Endothelial cell of umbilical vein (primary cell): ENCODE data around the gene ITFG1. TPM values are rescaled to one million over a fixed set of nuclear protein-coding genes. Genes with fewer than 3 reads are reported as not detected.

Experiments used
- BruUV-seq: library from RNA; stranded (reverse); fragments of 400-500 nt; replicated peaks from 2 replicates; lab custom pipeline; 2021; lab: Mats Ljungman, UMichigan
- CTCF ChIA-PET: fragments of 300-600, 350-600 bp; sonication (Branson Sonifier 250); formaldehyde crosslinking; loops from one replicate; lab custom pipeline; 2021; ENCODE audit warnings: antibody characterized with exemption, inconsistent platforms; lab: Charles Lee
- POLR2A ChIA-PET: fragments of 300-600, 350-600 bp; sonication (Branson Sonifier 250); formaldehyde crosslinking; loops from one replicate; lab custom pipeline; 2021; ENCODE audit warnings: antibody characterized with exemption, inconsistent platforms; lab: Charles Lee
- DNase-seq: peaks from one replicate; pipeline ENCODE4 v3.0.0-alpha.2; 2011; ENCODE audit warnings: low read depth, low spot score
- FAIRE-seq: peaks from 2 replicates; lab custom pipeline; 2011; peaks lifted over from hg19 to GRCh38; lab: Jason Lieb, UNC
- H2AFZ ChIP-seq: 2 replicates; pipeline ENCODE4 v1.6.0; 2012; ENCODE audit warnings: low read depth, low read length, control low read depth, inconsistent platforms
- H3K27ac ChIP-seq: 2 replicates; pipeline ENCODE4 v1.5.1; 2011; ENCODE audit warnings: low read depth, mild to moderate bottlenecking, control low read depth, low read length, moderate library complexity; ENCODE audit not compliant: insufficient read depth
- H3K27me3 ChIP-seq, 2 experiments: 2 replicates each; pipeline versions ENCODE4 v1.6.0 to v1.6.1; 2011; ENCODE audit warnings: low read length in 2 of 2, mixed read lengths in 1 of 2; ENCODE audit not compliant: control insufficient read depth in 2 of 2, insufficient read depth in 2 of 2
- H3K36me3 ChIP-seq, 2 experiments: 2 replicates in 1 of 2; 3 replicates in 1 of 2; pipeline ENCODE4 v1.5.1; 2011; ENCODE audit warnings: low read length in 2 of 2, mild to moderate bottlenecking in 1 of 2, moderate library complexity in 1 of 2; ENCODE audit not compliant: control insufficient read depth in 2 of 2, insufficient read depth in 2 of 2; ENCODE audit errors: extremely low read depth in 1 of 2
- H3K4me1 ChIP-seq: 3 replicates; pipeline ENCODE4 v1.5.1; 2011; ENCODE audit warnings: mild to moderate bottlenecking, low read length; ENCODE audit not compliant: control insufficient read depth, insufficient read depth; ENCODE audit errors: extremely low read depth
- H3K4me2 ChIP-seq: 2 replicates; pipeline ENCODE4 v1.6.1; 2011; ENCODE audit warnings: low read length, control low read depth, mixed read lengths; ENCODE audit not compliant: insufficient read depth
- H3K4me3 ChIP-seq, 3 experiments: fragments of 200-600 bp in 1 of 3; sonication (generic), shearing (Covaris generic) in 1 of 3; replicated peaks in 1 of 3; 2 replicates each; pipeline ENCODE4 v1.5.1; 2011 to 2016; ENCODE audit warnings: control low read depth in 3 of 3, low read length in 3 of 3, mild to moderate bottlenecking in 2 of 3, inconsistent platforms in 1 of 3, low read depth in 1 of 3, moderate library complexity in 1 of 3; ENCODE audit not compliant: insufficient read depth in 1 of 3
- H3K79me2 ChIP-seq: 2 replicates; pipeline ENCODE4 v1.6.0; 2012; ENCODE audit warnings: low read length, inconsistent platforms; ENCODE audit not compliant: control insufficient read depth, insufficient read depth
- H3K9ac ChIP-seq: replicated peaks from 2 replicates; pipeline ENCODE3; 2011; ENCODE audit warnings: low read length, control low read depth; ENCODE audit not compliant: insufficient read depth; ENCODE audit errors: extremely low read depth
- H3K9me1 ChIP-seq: replicated peaks from 3 replicates; pipeline ENCODE4 v1.6.0; 2011; ENCODE audit warnings: mild to moderate bottlenecking, low read length; ENCODE audit not compliant: control insufficient read depth, insufficient read depth; ENCODE audit errors: extremely low read depth
- H3K9me3 ChIP-seq: replicated peaks from 2 replicates; pipeline ENCODE4 v1.5.1; 2012; ENCODE audit warnings: low read length, inconsistent platforms; ENCODE audit not compliant: control insufficient read depth, insufficient read depth
- H4K20me1 ChIP-seq: replicated peaks from 2 replicates; pipeline ENCODE3; 2011; ENCODE audit warnings: mild to moderate bottlenecking, low read length; ENCODE audit not compliant: control insufficient read depth, insufficient read depth; ENCODE audit errors: extremely low read depth
- EZH2 ChIP-seq: IDR thresholded peaks from 2 replicates; pipeline ENCODE4 v1.6.1; 2012; ENCODE audit warnings: borderline replicate concordance, low read depth, mild to moderate bottlenecking, moderate library complexity, low read length, inconsistent platforms; ENCODE audit not compliant: severe bottlenecking
- FOS ChIP-seq: IDR thresholded peaks from 2 replicates; pipeline ENCODE4 v1.6.1; 2011; ENCODE audit warnings: mild to moderate bottlenecking, low read length, moderate library complexity, borderline replicate concordance; ENCODE audit not compliant: insufficient read depth
- GATA2 ChIP-seq: IDR thresholded peaks from 2 replicates; pipeline ENCODE4 v1.7.0; 2011; ENCODE audit warnings: low read depth, mild to moderate bottlenecking, moderate library complexity, mixed read lengths, low read length; ENCODE audit not compliant: insufficient read length, insufficient read depth
- JUN ChIP-seq: IDR thresholded peaks from 2 replicates; pipeline ENCODE4 v1.6.1; 2011; ENCODE audit warnings: borderline replicate concordance, low read depth; ENCODE audit not compliant: insufficient read length, insufficient read depth
- MYC ChIP-seq: IDR thresholded peaks from one replicate; pipeline ENCODE4 v1.6.1; 2011; ENCODE audit warnings: mild to moderate bottlenecking, low read depth, low read length
- POLR2A ChIP-seq: IDR thresholded peaks from 2 replicates; pipeline ENCODE4 v1.6.1; 2012; ENCODE audit warnings: low read depth, mild to moderate bottlenecking, control low read depth, low read length
- POLR2AphosphoS5 ChIP-seq: IDR thresholded peaks from 2 replicates; pipeline ENCODE4 v1.6.1; 2012; ENCODE audit warnings: low read depth, mild to moderate bottlenecking, control low read depth, low read length, moderate library complexity; ENCODE audit not compliant: insufficient read depth
- dilution Hi-C: fragments of 300-500 bp; cut with MboI; formaldehyde crosslinking; loops from one replicate; pipeline ENCODE4 v1.15.0; 2019; ENCODE audit warnings: low sequenced_read_pairs; ENCODE audit not compliant: extremely low pct_ligation_motif_present
- intact Hi-C: fragments of 100-400 bp; cut with micrococcal nuclease; formaldehyde crosslinking; loops from one replicate; pipeline ENCODE4 v1.10.0; 2022
- polyA plus RNA-seq, 4 experiments: library from polyadenylated mRNA; depleted of rRNA in 3 of 4; stranded (reverse) in 3 of 4; unstranded in 1 of 4; fragments of >200 nt; gene quantifications; 2 replicates each; pipeline versions ENCODE4 v1.2.1 to v1.2.3, GENCODE V29; 2011 to 2012; ENCODE audit warnings: missing spikeins in 1 of 4
- small RNA-seq: library from RNA; depleted of rRNA; stranded (forward); fragments of <200 nt; gene quantifications from one replicate; pipeline ENCODE3, GENCODE V24; 2012; ENCODE audit warnings: low replicate concordance, low read depth; ENCODE audit not compliant: insufficient read depth, insufficient read length
- total RNA-seq: library from RNA; stranded (reverse); gene quantifications from 2 replicates; pipeline ENCODE4 v1.2.3, GENCODE V29; 2021
- TF ChIP-seq, protein P1 (sequence below), 2 donors: IDR thresholded peaks; 1 replicate in 1 of 2; 2 replicates in 1 of 2; pipeline ENCODE4 v1.5.1; 2011; ENCODE audit warnings: low read length in 2 of 2, mild to moderate bottlenecking in 2 of 2, moderate library complexity in 2 of 2, control low read depth in 1 of 2, inconsistent platforms in 1 of 2, low read depth in 1 of 2; ENCODE audit not compliant: insufficient read depth in 1 of 2; ENCODE audit errors: extremely low read depth in 1 of 2
- TF ChIP-seq, protein P2 (sequence below): IDR thresholded peaks from 2 replicates; pipeline ENCODE4 v1.6.1; 2011; ENCODE audit not compliant: insufficient read depth, insufficient read length

The ITFG1 gene
- total and polyA plus RNA-seq, 2 donors (not counting 3 experiments of a cell fraction or from before 2014, with no cell fraction given): 32.1 to 44.2 TPM

DNA sequence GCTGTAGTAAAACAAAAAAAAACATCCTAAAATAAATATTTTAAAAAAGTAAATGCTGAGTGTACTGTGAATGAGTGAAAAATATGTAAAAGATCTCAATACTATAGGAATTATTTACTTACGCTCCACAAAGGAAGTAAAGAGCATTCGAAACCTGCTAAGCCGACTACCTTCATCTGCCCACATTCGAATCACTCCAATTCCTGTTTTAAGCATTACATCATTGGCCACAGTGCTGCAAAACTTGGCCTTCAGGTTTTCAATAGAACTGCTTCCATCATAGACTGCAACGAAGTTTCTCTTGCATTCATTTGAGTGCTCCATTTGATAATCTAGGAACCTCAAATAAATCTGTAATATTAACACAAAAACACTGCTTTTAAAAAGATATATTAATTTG lies 351.5 kb downstream of the ITFG1 start:
- intact Hi-C loops (no loop called here), dilution Hi-C loops (no loop called here)
- H3K9me1 ChIP-seq: no peaks in the 10 kb centered on the region
- no peak overlapping the region for H3K27ac ChIP-seq
- DNase-seq: no peak
- no peak overlapping the region for H3K4me2 ChIP-seq
- H3K9me3 ChIP-seq: no peaks in the 10 kb centered on the region
- H3K4me3 ChIP-seq: no peak overlapping the region
- TF ChIP-seq FOS: no peak
- no peak for TF ChIP-seq MYC
- TF ChIP-seq, protein P1, sequence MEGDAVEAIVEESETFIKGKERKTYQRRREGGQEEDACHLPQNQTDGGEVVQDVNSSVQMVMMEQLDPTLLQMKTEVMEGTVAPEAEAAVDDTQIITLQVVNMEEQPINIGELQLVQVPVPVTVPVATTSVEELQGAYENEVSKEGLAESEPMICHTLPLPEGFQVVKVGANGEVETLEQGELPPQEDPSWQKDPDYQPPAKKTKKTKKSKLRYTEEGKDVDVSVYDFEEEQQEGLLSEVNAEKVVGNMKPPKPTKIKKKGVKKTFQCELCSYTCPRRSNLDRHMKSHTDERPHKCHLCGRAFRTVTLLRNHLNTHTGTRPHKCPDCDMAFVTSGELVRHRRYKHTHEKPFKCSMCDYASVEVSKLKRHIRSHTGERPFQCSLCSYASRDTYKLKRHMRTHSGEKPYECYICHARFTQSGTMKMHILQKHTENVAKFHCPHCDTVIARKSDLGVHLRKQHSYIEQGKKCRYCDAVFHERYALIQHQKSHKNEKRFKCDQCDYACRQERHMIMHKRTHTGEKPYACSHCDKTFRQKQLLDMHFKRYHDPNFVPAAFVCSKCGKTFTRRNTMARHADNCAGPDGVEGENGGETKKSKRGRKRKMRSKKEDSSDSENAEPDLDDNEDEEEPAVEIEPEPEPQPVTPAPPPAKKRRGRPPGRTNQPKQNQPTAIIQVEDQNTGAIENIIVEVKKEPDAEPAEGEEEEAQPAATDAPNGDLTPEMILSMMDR (IDR thresholded peaks at IDR 0.05; ENCODE audit: extremely low read depth in 1 of 2, insufficient read depth in 1 of 2, low read depth in 1 of 2, low read length in 2 of 2): no peak
- no peak for TF ChIP-seq POLR2A
- TF ChIP-seq, protein P2, sequence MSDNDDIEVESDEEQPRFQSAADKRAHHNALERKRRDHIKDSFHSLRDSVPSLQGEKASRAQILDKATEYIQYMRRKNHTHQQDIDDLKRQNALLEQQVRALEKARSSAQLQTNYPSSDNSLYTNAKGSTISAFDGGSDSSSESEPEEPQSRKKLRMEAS: no peak
- no peak for TF ChIP-seq JUN
- no peak for TF ChIP-seq EZH2
- no peak for TF ChIP-seq GATA2
- no peak for TF ChIP-seq POLR2AphosphoS5
- POLR2A ChIA-PET: no interaction called here
- no peak overlapping the region for H3K9ac ChIP-seq
- CTCF ChIA-PET: interaction anchor here (1.2 to 2.6 kb wide), 4 partner anchors 22 to 1055 kb away, joined by 3 to 7 read pairs (median 4); no protein-coding TSS in a partner anchor
- H4K20me1 ChIP-seq: no peaks in the 10 kb centered on the region
- no peaks in the 10 kb centered on the region for H3K4me1 ChIP-seq
- no peak overlapping the region for H2AFZ ChIP-seq
- peak; percentile 38 for FAIRE-seq
- BruUV-seq: no TSS peak
- no peaks in the 10 kb centered on the region for H3K79me2 ChIP-seq
- H3K36me3 ChIP-seq: no peaks in the 10 kb centered on the region
- H3K27me3 ChIP-seq: no peaks in the 10 kb centered on the region

Small RNA genes within 50 kb of the gene (small RNA-seq; reads per million reads assigned to genes)
- gene RF00019 (not detected), gene RNA5SP425 (not detected)

Other genes with a start within 250 kb of the ITFG1 start
- 60.9 and 61.0 TPM in 2 replicates for gene PHKB, start 268 bp upstream of the ITFG1 start, total RNA-seq
- gene PHKB, start 268 bp upstream of the ITFG1 start, polyA plus RNA-seq: 23.4 and 30.1 TPM in 2 replicates